PC-3 (cell line): ENCODE results near the gene PIM3.

Source experiments
- EZH2 ChIP-seq: fragments of 300-600 bp; sonication (generic); IDR thresholded peaks from one replicate; pipeline ENCODE4 v1.6.1; 2017; ENCODE audit warnings: antibody characterized with exemption, mild to moderate bottlenecking, low read length; ENCODE audit not compliant: unreplicated experiment
- TF ChIP-seq, protein P1 (sequence below): fragments of 300-600 bp; sonication (generic); conservative IDR thresholded peaks from 2 replicates; pipeline ENCODE4 v1.5.1; 2017; ENCODE audit warnings: antibody characterized with exemption, low read depth, mild to moderate bottlenecking, low read length

GRCh38 chr22:49995361-49996118 is 35.0 kb downstream of the PIM3 start:
- TF ChIP-seq, protein P1, sequence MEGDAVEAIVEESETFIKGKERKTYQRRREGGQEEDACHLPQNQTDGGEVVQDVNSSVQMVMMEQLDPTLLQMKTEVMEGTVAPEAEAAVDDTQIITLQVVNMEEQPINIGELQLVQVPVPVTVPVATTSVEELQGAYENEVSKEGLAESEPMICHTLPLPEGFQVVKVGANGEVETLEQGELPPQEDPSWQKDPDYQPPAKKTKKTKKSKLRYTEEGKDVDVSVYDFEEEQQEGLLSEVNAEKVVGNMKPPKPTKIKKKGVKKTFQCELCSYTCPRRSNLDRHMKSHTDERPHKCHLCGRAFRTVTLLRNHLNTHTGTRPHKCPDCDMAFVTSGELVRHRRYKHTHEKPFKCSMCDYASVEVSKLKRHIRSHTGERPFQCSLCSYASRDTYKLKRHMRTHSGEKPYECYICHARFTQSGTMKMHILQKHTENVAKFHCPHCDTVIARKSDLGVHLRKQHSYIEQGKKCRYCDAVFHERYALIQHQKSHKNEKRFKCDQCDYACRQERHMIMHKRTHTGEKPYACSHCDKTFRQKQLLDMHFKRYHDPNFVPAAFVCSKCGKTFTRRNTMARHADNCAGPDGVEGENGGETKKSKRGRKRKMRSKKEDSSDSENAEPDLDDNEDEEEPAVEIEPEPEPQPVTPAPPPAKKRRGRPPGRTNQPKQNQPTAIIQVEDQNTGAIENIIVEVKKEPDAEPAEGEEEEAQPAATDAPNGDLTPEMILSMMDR = no peak
- TF ChIP-seq EZH2 = no peak
